OCI-LY3 (cell line): ENCODE measurements around the gene HM13.
"Not testable (repeated sequence)": the region's sequence is repeated elsewhere in the genome, so short reads cannot be mapped to it uniquely, and the experiment has no call there.

Experiments used
- CTCF ChIP-seq: fragments of 200-600, 300-600 bp; sonication (generic); IDR thresholded peaks from 2 replicates; pipeline ENCODE4 v1.5.1; 2014; ENCODE audit warnings: antibody characterized with exemption, low read length, low read depth
- EZH2phosphoT487 ChIP-seq: fragments of 200-600 bp; shearing (Covaris generic); IDR thresholded peaks from 2 replicates; pipeline ENCODE4 v1.6.1; 2018; ENCODE audit warnings: antibody characterized with exemption, mixed run types, low read depth

GRCh38 chr20:31596412-31596715 is 82.1 kb downstream of the HM13 start:
- not testable (repeated sequence) for TF ChIP-seq CTCF, EZH2phosphoT487
